HG02870 (cell line): Measurements from ENCODE around the gene ELOB.
A peak's percentile ranks its signal among the peaks of the same experiment; 100 is the strongest.

Source experiments
- ATAC-seq: cut with Tn5 transposase; IDR thresholded peaks from one replicate; pipeline ENCODE4 v1.9.1; 2021; ENCODE audit warnings: mild to moderate bottlenecking, moderate library complexity; ENCODE audit not compliant: unreplicated experiment

ELOB gene

DNA sequence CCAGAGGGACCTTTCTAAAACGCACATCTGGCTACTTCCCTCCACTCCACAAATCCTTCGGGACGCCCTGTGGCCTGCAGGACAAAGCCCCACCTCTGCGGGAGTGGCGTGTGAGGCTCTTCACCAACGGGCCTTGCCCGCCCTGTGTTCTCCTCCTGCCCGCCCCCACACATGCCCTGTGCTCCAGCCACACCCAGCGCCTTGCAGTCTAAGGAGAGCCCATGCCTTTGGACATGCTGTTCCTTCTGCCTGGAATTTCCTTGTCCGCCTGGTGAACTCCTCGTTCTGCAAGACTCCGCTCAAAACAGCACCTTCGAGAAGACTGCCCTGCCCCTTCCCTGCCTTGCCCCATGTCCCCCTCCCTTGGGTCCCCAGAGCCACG, 7.4 kb downstream of the ELOB start:
- no peak for ATAC-seq

DNA sequence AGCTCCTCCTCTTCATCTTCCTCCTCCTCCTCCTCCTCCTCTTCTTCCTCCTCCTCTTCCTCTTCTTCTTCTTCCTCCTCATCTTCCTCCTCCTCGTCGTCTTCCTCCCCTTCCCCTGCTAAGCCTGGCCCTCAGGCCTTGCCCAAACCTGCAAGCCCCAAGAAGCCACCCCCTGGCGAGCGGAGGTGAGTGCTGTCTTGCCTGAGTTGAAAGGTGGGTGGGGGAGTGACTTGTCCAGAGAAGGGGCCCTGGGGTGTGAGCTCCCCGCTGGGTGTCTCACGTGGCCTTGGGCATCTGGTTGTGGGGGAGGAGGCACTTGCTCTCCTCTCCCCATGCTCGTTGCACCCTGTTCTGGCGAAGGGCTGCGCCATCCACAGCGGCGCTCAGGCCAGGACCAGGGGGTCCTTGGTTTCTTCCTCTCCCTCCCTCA, 8.0 kb downstream of the ELOB start:
- no peak for ATAC-seq

DNA sequence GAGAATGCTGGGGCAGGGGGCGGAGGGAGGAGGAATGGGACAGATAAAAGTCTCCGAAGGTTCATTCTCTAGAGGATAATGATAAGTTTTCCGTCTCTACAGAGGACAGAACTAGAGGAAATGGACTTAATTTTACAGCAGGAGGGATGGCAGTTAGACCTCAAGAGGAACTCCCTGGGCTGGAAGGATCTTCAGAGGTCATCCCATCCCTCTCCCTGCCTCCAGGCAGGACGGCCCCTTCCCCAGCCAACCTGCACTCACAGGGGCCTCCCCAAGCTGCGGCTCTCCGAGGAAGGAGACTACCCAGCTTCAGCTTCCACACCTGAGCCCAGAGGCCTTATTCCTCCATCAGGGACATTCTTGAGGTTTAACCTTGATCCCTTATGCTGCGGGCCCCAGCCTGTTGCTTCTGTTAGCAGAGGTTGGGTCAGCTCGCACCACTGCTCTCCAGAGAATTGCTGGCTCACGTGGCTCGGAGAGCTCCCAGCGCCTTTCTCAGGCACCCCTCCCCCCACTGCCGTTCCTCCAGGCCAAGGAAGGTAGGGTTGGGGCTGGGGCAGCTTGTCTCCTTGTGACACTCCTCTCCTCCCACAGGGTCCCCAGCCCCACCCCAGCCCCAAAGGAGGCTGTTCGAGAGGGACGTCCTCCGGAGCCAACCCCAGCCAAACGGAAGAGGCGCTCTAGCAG, 8.5 kb downstream of the ELOB start:
- ATAC-seq, result no peak

DNA sequence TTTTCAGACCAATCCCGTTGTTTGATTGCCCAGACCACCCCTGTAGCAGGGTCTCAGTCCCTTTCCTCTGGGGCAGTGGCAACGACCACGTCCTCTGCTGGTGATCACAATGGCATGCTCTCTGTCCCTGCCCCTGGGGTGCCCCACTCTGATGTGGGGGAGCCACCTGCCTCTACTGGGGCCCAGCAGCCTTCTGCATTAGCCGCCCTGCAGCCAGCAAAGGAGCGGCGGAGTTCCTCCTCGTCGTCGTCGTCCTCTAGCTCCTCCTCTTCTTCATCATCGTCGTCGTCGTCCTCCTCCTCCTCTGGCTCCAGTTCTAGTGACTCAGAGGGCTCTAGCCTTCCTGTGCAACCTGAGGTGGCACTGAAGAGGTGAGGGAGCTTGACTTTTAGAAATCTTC, 9.2 kb downstream of the ELOB start:
- ATAC-seq, result no peak

DNA sequence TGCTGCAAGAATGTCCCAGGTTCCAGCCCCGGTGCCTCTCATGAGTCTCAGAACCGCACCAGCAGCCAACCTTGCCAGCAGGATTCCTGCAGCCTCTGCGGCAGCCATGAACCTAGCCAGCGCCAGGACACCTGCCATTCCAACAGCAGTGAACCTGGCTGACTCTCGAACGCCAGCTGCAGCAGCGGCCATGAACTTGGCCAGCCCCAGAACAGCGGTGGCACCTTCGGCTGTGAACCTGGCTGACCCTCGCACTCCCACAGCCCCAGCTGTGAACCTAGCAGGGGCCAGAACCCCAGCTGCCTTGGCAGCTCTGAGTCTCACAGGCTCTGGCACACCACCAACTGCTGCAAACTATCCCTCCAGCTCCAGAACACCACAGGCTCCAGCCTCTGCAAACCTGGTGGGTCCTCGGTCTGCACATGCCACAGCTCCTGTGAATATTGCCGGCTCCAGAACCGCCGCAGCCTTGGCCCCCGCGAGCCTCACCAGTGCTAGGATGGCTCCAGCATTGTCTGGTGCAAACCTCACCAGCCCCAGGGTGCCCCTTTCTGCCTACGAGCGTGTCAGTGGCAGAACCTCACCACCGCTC, 9.8 kb downstream of the ELOB start:
- no peak for ATAC-seq

DNA sequence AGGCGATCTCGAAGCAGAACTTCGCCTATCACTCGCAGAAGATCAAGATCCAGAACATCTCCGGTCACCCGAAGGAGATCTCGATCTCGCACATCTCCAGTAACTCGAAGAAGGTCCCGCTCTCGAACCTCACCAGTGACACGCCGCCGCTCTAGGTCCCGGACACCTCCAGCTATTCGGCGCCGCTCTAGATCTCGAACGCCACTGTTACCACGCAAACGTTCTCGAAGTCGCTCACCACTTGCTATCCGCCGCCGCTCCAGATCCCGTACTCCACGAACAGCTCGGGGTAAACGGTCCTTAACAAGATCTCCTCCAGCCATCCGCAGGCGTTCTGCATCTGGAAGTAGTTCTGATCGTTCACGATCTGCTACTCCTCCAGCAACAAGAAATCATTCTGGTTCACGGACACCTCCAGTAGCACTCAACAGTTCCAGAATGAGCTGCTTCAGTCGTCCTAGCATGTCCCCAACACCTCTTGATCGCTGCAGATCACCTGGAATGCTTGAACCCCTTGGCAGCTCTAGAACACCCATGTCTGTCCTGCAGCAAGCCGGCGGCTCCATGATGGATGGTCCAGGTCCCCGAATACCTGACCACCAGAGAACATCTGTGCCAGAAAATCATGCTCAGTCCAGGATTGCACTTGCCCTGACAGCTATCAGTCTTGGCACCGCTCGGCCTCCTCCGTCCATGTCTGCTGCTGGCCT, 10.5 kb downstream of the ELOB start:
- ATAC-seq, result no peak

DNA sequence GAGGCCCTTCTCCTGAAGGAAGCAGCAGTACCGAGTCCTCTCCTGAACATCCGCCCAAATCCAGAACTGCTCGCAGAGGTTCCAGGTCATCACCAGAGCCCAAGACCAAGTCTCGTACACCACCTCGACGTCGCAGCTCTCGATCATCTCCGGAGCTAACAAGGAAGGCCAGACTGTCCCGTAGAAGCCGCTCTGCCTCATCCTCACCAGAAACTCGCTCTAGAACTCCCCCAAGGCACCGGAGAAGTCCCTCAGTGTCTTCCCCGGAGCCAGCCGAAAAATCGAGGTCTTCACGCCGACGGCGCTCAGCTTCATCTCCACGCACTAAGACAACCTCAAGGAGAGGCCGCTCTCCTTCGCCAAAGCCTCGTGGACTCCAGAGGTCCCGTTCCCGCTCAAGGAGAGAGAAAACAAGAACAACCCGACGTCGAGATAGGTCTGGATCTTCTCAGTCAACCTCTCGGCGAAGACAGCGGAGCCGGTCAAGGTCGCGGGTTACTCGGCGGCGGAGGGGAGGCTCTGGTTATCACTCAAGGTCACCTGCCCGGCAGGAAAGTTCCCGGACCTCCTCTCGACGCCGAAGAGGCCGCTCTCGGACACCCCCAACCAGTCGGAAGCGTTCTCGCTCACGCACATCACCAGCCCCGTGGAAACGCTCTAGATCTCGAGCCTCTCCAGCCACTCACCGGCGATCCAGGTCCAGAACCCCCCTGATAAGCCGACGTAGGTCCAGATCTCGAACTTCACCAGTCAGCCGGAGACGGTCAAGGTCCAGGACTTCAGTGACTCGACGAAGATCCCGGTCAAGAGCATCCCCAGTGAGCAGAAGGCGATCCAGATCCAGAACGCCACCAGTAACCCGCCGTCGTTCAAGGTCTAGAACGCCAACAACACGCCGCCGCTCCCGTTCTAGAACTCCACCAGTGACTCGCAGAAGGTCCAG, 11.3 kb downstream of the ELOB start:
- no peak for ATAC-seq

DNA sequence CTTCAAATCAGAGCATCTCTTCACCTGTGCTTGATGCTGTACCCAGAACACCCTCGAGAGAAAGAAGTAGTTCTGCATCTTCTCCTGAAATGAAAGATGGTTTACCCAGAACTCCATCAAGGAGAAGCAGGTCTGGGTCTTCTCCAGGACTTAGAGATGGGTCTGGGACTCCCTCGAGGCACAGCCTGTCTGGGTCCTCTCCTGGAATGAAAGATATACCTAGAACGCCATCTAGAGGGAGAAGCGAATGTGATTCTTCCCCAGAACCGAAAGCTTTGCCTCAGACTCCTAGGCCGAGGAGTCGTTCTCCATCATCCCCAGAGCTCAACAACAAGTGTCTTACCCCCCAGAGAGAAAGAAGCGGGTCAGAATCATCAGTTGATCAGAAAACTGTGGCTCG, 12.4 kb downstream of the ELOB start:
- ATAC-seq, result no peak

DNA sequence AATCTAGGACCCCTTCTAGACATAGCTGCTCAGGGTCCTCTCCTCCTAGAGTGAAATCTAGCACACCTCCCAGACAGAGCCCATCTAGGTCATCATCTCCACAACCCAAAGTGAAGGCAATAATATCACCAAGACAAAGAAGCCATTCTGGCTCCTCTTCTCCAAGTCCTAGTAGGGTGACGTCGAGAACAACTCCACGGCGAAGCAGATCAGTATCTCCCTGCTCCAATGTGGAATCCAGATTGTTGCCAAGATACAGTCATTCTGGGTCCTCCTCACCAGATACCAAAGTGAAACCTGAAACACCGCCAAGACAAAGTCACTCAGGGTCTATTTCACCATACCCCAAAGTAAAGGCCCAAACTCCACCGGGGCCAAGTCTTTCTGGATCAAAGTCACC, 13.9 kb downstream of the ELOB start:
- ATAC-seq, result no peak

DNA sequence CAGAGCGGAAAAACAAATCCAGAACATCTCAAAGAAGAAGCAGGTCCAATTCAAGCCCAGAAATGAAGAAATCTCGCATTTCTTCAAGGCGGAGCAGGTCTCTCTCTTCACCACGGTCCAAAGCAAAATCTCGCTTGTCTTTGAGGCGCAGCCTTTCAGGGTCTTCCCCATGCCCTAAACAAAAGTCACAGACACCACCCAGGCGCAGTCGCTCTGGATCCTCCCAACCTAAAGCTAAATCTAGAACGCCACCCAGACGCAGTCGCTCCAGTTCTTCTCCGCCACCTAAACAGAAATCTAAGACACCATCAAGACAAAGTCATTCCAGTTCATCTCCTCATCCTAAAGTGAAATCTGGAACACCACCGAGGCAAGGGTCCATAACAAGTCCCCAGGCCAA, 14.4 kb downstream of the ELOB start:
- no peak for ATAC-seq

DNA sequence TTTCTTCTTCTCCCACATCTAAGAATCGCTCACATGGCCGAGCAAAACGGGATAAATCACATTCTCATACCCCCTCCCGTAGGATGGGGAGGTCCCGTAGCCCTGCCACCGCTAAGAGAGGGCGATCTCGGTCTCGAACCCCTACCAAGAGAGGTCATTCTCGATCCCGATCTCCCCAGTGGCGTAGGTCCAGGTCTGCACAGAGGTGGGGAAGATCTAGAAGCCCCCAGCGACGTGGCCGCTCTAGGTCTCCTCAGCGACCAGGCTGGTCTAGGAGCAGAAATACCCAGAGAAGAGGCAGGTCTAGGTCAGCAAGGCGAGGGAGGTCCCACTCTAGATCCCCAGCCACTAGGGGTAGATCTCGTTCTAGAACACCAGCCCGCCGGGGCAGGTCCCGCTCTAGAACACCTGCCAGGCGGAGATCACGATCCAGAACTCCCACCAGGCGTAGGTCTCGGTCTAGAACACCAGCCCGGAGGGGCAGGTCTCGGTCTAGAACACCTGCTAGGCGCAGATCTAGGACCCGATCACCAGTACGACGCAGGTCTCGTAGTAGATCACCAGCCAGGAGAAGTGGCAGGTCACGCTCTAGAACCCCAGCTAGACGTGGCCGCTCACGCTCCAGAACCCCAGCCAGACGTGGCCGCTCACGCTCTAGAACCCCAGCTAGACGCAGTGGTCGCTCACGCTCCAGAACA, 15.0 kb downstream of the ELOB start:
- no peak for ATAC-seq

DNA sequence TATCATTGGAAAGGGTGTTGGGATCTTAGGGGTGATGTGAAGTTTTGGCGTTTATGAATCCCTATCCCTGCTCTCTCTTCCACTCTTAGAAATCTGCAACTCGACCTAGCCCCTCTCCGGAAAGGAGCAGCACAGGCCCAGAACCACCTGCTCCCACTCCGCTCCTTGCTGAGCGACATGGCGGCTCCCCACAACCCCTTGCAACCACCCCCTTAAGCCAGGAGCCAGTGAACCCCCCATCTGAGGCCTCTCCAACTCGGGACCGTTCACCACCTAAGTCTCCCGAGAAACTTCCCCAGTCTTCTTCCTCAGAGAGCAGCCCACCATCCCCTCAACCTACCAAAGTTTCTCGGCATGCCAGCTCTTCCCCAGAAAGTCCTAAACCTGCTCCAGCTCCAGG, 15.6 kb downstream of the ELOB start:
- no peak for ATAC-seq

DNA sequence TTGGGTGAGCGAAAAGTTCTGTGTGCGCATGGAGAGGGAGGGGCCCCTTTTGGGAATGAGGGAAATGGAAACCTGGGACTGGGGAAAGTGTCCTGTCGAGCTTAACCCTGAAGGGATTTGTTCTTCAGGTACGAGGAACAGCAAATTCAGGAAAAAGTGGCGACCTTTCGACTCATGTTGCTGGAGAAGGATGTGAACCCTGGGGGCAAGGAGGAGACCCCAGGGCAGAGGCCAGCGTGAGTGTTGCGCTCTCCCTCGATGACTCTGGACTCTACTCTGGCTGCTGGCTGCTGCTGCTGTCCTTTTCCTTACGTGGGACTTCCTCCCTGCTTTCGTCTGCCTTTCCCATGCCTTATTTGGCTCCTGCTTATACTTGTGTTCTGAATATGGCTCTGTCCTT, 19.7 kb downstream of the ELOB start:
- ATAC-seq, result no peak

DNA sequence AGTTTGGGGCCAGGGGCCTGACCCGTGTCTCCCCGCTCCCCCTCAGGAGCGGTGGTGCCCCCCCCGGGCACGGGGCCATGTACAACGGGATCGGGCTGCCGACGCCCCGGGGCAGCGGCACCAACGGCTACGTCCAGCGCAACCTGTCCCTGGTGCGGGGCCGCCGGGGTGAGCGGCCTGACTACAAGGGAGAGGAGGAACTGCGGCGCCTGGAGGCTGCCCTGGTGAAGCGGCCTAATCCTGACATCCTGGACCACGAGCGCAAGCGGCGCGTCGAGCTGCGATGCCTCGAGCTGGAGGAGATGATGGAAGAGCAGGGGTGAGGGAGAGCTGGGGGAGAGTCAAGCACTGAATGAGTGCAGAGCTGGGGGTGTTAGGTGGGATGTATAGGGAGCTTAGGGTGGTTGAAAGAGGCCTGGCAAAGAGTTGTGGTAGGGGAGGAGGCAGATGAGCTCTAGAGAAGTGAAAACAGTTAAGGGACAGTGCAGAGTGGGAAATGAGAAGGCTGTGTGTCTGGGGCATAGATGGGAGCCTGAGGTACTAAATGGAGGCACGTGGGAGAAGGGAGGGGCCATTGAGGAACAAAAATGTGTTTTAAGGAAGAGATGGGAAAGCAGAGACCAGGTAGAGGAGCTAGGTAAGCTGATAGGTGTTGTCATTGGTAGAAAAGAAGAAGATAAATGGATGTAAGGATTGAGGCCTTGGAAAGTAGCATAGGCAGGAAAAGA, 20.6 kb downstream of the ELOB start:
- ATAC-seq, result no peak

DNA sequence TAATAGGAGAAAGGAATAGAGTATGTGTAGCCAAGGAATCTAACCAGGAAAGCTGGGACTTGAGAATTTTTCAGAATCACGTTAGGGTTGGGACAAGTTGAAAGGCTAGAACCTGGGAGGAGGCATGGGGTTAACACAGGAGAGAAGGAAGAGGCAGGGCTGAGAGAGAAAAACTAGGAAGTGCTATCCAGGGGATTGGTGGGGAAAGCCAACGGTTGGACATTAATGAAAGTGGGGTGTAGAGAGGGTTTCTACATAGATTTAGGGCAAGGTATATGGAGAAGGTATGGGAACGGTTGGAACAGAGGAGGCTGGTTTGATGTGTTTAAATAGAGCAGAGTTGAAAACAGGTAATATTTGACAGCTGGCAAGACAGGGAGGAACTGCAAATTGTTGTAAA, 21.9 kb downstream of the ELOB start:
- no peak for ATAC-seq

DNA sequence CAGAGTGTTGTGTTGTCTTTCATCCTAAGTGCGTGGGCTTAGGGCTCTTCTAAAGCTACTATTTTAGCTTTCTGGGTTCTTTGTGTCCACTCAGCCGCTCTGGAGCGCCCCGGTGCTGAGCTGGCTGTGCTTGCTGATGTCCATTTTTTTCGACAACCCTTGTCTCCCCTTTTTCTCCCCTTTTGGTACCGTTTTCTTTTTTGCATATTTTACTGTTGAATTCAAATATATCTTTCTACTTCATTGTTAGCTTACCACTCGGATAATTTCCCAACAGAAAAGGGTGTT, 23.4 kb downstream of the ELOB start:
- no peak for ATAC-seq

DNA sequence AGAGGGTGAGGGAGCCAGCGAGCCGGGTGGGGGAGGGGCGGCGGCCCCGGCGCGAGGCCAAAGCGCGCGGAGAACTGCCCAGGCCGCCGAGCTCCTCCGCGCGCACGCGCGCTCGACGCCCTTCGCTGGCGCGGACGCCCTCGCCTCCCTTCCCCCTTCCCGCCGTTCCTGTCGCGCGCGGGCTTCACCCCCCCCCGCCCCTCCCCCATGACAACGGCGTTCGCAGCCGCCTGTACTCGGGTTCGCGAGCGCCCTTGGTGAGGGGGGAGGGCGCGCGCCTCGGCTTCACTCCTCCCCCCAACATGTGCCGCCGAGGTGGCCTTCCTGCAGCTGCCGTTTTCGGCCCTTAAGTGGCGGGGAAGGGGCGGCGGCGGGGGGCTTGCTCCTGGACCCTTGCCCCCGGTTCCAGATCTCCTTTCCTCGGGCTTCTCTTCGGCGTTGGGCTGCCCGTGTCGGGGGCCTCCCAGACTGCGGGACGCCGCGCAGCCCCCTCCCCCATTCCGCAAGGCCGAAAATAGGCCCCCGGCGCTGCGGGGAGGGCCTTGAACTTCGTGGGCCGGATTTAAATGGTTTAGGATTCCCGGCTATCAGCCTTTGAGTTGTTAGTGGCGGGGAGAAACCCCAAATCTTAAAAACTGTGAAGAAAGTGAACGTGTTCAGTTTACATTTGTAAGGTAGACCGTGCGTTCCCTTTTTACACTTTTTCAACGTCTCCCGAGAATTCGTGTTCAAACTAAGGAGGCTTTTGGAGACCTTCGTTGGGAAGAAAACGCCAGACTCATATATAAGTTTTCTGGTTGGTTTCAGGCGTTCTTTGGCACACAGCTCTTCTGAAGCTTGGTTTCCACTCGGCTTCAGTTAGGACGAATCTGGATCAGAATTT, 24.0 kb downstream of the ELOB start:
- peak; percentile 22 for ATAC-seq

DNA sequence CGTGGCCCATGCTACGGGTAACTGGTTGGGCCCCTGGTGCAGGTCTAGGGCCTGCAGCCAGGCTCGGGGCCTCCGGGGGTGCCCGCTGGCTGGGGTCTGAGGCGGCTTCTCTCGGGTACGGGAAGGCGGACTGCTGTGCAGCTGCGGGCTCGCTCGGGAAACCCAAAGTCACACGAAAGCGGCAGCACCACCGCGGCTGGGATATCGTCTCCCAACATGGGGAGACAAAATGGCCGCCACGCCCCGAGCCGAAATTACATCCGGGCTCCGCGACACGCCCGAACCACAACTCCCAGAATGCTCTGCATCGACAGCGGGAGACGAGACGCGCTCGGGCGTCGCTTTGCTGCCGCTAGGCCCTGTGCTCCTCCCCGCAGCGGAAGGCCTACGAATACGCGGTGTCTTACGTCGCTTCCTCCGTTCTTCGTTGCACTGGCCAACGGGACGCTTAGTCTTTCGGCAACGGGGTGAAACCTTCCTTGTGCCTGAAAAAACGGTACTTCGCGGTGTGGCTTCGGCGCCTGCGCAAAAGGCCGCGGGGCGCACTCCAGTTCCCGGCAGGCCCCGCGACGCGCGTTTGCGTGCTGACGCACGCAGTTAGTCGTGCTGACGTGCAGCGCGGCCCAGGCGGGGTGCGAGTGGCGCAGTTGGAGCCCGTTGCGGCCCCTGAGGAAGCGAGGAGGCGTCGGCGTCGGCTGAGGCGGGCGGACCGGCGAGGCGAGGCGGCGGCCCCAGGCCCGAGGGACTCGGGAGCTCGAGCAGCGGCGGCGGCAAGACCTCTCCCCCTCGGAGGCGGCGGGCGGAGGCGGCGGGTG, 24.8 kb downstream of the ELOB start, which contains the start of gene SRRM2:
SRRM2 (plus strand) TSS at position 604 of the 815 bp plus-strand sequence. CDS start 3,727 bp downstream, outside the sequence.
- peak; percentile 77 for ATAC-seq
